Uterus (tissue), 2 donors: ENCODE results near the gene DSEL.

Experiments used
- CTCF ChIP-seq, 4 experiments: fragments of 200-600 bp in 2 of 4; fragments of 450-650 bp in 2 of 4; sonication (generic) in 2 of 4; IDR thresholded peaks; one replicate each; pipeline ENCODE4 v1.5.1; 2016 to 2019; ENCODE audit warnings: antibody characterized with exemption in 4 of 4, mild to moderate bottlenecking in 2 of 4, moderate library complexity in 1 of 4
- POLR2A ChIP-seq, 2 donors: fragments of 450-650 bp; IDR thresholded peaks; one replicate each; pipeline ENCODE4 v1.6.1; 2016; ENCODE audit warnings: antibody characterized with exemption in 2 of 2, mild to moderate bottlenecking in 1 of 2, moderate library complexity in 1 of 2

- TF ChIP-seq CTCF (IDR thresholded peaks at IDR 0.05): no peak
- TF ChIP-seq POLR2A (IDR thresholded peaks at IDR 0.05): no peak
Observed at GRCh38 chr18:67510831-67511230, 5.7 kb downstream of the DSEL start.
